Measurements from ENCODE around the gene SIGLEC1.

The SIGLEC1 gene

DNA sequence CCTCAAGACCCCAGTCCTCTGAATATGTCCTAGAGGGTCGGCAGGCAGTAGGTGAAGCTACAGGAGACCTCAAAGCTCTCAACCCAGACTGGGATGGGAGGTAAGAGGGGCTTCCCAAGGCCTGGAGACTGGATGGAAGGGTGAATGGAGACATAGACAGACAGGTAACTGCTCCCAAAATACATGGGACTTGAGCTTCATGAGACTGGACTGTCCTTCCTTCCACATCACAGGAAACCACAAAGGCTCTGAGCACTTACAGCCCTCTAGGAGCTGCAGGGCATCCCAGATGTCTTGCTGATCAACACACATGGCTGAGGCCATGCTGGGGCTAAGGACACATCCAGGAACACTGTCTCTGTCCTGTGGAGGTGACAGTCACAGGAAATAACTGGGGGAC, 31.6 kb upstream of the SIGLEC1 start:
- DNase-seq = no peak

DNA sequence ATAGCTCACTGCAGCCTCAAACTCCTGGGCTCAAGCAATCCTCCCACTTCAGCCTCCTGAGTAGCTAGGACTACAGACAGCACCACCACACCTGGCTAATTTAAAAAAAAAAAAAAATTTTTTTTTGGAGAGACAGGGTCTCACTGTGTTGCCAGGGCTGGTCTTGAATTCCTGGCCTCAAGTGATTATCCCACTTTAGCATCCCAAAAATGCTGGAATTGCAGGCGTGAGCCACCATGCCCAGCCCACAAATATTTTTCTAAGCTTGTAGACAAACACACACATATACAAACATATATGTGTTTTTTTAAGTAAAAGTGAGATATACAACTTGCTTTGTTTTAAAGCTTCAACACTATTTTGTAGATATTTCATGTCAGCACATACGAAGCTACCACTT, 30.9 kb upstream of the SIGLEC1 start:
- no peak for DNase-seq

DNA sequence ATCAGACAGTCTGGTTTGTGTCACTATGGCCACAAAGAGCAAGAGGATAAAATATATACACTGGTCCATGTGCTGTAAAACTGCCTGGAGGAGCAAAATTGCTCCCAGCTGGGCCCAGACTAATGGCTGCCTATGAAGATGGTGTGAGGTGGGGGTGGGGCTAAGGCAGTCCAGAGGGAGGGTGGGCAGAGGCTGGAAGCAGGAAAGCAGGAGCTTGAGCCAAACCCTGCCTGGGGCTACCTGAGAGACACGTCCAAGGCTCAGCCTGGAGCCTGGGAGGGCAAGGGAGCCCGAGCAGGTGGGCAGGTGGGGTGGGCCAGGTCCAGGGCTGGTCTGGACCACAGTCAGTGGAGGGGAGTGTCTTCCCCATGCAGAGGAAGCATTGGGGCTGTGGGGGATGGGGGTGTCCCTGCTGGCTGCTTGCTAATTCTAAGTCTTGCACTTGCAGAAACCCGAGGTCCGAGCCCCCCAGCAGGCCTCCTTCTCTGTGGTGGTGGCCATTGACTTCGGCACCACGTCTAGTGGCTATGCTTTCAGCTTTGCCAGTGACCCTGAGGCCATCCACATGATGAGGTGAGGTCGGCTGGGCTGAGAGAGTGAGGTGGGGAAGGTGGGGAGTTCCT, 29.5 kb upstream of the SIGLEC1 start:
- no peak for DNase-seq

DNA sequence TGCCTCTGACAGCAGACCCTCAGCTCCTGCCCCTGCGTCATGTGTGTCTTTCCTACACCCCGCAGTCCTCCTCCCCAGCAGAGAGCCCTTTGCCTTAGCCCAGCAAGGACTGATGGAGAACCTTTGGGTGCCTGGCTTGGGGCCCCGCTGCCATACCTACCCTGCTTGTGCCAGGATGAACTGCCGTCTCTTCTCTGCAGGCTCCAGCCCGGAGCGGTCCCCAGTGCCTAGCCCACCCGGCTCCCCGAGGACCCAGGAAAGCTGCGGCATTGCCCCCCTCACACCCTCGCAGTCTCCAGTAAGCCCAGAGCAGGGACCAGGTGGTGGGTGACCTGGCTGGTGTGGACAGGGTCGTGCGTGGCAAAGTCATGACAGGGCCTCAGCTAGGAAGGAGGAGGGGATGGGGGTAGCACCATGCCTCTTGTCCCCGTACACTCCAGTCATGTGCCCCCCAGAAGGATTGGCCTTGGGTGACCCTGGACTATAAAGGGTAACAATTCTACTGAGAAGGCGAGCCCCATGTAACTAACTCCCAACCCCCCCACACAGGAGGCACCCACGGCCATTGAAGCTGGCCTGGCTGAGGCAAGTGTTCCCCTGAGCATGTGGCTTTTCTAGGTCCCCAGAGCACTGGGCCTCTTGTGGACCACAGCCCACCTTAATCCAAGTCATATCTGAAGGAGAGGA, 28.4 kb upstream of the SIGLEC1 start:
- DNase-seq = no peak

GRCh38 chr20:3739926-3740451, 27.6 kb upstream of the SIGLEC1 start:
- DNase-seq = no peak

DNA sequence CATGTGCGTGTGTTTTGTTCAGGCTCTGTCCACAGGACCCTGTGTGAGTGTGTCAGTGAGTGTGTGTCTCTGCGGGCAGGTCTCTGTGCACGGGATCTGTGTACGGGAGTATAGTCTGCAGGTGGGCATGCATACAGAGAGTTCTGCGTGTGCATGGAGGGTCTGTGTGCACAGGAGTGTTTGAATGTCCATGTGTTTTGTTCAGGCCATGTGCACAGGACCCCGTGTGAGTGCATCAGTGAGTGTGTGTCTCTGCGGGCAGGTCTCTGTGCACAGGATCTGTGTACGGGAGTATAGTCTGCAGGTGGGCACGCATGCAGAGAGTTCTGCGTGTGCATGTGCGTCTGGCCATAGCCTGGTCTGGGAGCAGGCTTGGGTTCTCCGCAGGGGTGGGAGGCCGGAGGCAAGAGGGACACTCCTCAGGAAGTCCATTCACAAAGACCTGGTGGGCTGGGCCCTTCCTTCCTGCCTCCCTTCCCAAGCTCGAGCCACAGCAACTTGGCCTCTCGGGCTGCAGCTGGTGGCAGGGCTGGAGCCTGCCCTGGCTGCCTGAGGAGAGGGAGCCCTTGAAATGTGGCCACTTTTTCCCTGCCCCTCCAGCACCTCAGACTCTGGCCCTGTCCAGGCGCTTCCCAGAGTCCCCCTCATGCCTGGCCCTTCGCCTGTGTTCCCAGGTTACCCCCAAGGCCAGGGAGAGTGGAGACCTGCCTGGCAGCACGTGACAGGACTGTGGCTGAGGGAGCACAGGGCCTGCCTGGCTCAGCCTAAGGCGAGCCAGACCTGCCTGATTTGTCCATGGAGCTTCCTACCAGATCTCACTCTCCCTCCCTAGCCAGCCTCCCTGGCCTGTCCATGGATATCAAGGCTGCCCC, 26.9 kb upstream of the SIGLEC1 start:
- no peak for DNase-seq

DNA sequence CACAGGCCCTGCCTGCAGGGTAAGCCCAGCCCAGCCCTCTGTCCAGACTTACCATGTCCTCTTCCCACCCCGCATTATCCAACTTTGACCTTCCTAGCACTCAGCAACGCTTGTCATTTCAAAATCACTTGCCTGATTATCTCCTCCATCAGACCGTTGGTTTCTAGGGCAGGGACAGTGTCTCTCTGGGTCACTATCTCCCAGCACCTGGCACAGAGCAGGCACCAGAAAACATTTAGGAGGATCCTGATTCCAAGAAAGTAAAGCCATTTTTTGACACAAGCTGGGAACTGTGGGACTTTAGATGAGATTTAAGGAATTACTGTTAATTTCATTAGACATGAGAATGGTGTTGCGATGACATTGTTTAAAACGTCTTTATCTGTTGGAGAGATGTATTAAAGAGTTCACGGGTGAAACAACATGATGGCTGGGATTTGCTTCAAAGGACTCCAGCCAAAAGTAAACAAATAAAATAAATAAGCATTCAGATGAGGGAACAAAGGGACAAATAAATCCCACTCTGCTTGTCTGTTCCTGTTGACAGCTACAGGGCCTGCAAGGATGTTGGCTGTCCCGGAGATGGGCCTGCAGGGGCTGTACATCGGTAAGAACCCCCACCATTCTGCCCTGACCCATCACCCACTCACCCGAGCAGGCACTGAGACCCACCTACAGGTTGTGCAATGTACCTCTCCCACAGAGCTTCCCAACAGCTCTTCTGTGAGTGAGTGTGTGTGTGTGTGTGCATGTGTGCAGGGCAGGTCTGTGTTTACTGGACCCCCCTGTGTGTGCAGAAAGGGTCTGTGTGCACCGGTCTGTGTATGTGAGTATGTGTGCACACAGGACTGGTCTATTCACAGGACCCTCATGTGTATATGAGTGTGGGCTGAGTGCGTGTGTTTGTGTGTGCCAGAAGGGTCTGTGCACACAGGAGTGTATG, 26.0 kb upstream of the SIGLEC1 start:
- DNase-seq = no peak

DNA sequence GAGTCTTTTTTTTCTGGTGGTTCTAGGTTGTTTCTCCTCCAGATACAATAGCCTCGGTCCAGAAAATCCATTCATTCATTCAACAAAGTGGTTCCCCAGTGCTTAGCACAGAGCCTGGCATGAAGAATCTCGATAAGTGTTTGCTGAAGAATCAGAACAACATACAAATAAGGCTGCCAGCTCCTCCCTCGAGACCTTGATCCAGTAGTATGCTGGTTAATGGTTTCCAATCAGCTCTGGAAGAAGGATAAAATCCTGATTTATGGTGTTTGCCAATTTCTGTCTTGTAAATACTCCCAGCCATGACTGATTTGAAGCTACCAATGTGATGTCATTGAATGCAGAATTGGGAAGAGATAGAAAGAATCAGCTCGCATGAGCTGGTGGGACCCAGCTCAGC, 23.4 kb upstream of the SIGLEC1 start:
- DNase-seq = no peak

DNA sequence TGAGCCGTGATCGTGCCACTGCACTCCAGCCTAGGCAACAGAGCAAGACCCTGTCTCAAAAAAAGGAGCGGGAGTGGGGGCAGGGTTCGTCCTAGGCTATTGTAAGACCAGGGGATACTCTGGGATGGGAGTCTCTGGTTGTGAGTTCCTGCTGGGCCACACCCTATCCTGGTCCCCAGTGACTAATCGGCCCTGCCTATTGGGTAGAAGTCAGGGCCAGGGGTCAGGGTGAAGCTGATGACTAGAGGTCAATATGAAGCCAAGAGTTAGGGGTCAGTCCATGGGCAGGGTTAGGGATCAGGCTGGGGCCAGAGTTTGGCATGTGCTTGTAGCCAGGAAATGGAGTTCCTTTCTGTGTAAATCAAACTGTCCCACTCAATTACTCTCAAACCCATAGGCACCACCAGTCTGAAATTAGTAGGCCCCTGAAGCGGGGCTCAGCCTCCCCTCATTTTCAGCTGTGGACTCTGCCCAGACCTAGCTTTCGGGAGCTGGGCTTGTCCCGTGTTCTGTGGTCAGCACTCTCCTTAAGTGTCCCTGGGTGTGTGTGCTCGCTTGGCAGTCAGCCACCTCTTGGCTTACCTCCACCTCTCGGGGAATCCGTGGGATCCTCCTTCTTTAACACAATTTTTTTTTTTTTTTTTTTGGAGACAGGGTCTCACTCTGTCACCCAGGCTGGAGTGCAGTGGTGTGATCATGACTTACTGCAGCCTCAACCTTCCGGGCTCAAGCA, 21.9 kb upstream of the SIGLEC1 start:
- DNase-seq = no peak

DNA sequence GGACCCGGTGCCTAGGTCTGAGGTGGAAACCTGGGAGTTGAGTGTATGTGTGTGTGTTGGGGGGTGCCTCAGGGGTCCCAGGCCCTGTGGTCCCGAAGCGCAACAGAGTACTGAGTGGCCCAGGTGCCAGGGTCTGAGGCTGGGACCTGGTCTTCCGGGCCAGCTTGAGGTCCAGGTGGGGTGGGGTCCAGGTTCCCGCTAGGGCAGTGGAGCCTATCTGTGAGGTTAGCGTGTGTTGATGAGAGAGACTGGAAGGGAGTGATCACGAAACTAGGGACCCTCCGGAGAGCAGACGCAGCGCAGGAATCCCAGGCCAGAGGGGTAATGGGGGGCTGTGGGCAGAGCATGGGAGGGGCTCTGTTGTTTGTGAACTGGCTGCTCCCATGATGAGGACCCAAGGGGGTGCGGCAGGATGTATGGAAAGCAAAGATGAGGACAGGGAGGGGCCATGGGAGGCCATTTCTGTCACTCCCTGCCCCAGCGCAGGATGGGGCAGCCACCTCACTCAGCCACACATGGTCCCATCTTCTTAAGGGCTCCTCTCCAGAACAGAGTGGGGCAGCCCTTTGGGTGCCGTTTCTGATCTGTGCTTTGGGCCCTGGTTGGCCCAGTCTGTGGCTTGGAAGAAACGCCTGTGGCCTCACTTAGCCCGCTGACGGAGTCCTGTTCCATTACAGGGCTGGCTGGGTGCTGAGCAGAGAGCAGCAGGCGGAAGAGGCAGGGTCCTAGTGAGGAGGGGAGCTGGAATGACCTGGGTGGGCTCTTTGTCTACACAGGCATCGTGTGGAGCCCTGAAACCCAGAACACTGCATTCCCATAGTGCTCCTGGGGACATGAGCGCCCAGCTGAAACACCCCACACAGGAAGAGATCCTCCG, 21.0 kb upstream of the SIGLEC1 start:
- no peak for DNase-seq

DNA sequence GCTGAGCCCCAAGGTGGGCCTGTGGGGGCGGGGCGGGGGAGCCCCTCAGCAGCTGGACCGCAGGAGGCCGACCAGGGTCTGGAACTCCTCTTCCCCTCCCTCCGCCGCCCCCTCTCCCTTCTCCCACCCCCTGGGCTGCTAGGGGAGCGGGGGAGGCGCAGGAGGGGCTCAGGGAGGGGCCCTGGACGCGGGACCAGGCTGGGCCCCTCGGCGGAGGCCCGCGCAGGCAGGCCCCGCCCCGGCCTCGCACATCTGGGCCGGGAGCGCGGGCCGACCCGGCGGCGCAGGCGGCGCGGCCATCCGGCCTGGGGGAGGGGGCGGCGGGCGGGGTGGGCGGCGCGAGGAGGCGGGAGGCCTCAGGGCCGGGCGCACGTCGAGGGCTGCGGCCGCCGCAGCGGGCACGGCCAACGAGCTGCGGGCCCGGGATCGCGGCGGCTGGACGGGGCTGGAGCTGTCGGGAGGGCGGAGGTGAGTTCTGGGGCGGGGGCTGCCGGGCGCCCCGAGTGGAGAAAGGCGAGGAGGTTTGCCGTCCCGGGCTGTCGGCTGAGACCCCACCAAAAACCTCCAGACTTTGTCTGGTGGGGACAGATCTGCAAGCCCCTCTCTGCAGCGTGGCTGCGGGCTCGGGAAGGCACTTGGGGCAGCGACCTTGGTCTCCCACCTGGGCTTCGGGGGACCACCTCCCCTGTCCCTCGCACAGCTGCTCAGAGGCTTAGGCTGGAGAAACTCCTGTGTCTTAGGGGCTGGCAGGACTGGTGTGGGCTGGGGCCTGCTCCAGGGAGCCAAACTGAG, 20.1 kb upstream of the SIGLEC1 start, which contains the start of gene HSPA12B:
Gene HSPA12B (plus strand): TSS at position 359 of the 792 bp plus-strand sequence. CDS start 5,990 bp downstream, outside the sequence.
- DNase-seq = no peak

- DNase-seq = no peak
These were observed 19.5 kb upstream of the SIGLEC1 start for GRCh38 chr20:3731944-3732326.

- no peak for DNase-seq
These were observed 18.6 kb upstream of the SIGLEC1 start for GRCh38 chr20:3730803-3731672.

GRCh38 chr20:3729811-3730540, 17.6 kb upstream of the SIGLEC1 start:
- no peak for DNase-seq

- DNase-seq = no peak
These were observed 17.0 kb upstream of the SIGLEC1 start for GRCh38 chr20:3729378-3729777.

DNA sequence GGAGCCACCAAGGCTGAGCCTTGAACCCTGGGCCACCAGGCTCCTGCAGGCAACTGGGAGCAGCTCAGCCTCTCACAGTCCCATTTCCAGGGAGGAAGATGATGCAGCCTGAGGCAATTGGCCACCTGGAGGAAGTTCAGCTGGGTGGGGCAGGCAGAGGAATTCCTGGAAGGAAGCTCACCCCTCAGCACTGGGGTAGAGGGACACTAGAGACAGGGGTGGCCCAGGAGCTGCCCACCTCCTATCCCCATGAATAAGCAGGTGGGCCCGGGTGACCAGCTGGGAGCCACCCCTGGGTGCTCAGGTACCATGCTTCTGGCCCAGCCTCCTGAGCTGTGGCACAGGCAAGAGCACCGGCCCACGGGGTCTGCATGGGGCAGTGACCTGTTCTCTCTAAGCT, 16.5 kb upstream of the SIGLEC1 start:
- DNase-seq = no peak

DNA sequence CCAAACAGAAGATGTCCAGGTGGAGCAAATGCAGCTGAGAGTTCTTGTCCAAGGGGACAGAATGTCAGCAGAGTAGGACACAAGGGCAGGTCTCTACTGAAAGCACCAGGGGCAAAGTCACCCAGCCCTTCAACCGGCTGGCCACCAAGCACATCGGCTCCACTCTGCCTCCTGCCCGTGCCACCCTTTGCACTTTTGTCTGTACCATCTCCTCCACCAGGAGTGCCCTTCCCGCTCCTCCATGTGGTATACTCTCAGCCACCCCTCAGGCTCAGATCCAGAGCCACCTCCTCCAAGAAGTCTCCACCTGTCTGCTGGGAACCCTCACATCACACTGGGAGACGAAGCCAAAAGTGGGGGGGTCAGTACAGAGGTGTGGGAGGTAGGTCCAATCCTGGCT, 16.0 kb upstream of the SIGLEC1 start:
- DNase-seq = no peak

DNA sequence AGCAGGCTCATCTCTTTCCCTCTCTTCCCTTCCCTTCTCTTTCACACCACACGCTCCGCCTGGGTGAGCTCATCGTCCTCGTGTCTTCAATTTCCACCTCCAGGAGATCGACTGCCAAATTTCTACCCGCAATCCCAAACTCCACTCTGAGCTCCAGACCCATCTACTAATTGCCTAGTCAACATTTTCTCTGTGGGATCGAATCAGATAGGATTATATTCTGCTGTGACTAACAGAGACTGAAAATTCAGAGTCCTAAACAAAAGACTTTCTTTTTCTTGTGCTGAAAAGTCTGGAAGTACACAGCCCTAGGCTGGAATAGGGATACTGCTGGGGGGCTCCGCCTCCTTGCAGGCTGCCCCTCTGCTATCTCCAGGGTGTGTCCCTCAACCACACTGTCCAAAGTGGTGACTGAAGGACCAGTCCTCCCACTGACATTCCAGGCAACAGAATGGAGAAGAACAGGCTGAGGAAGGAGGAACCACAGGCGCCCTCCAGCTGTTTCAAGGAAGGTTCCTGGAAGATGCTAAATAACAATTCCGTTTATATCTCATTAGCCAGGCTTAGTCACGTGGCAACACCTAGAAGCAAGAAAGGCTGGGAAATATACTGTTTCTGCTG, 15.1 kb upstream of the SIGLEC1 start:
- DNase-seq = no peak
